Measurements from ENCODE around the gene CARD14. TPM values are rescaled to one million over a fixed set of nuclear protein-coding genes. Genes with fewer than 3 reads are reported as not detected.

The CARD14 gene
- total and polyA plus RNA-seq, 2 experiments from 2014 or later = 0.08 to 0.52 TPM

GRCh38 chr17:80130992-80131391, 38.8 kb upstream of the CARD14 start (continued):
- no peak for TF ChIP-seq REST (IDR thresholded peaks at IDR 0.05; ENCODE audit: unreplicated experiment)
- TF ChIP-seq CTCF (conservative IDR thresholded peaks at IDR 0.05; ENCODE audit: low read depth in 2 of 2) = no peak
- no peak for TF ChIP-seq EZH2phosphoT487 (IDR thresholded peaks at IDR 0.05; ENCODE audit: unreplicated experiment)

- no peak overlapping the region for H2AFZ ChIP-seq
- no peak overlapping the region for H3K27ac Mint-ChIP-seq
- no peak; the same call in 1 of the 3 replicates for ATAC-seq
- H4K20me1 ChIP-seq (replicated peaks; ENCODE audit: insufficient read depth) = peaks cover 16% of the 10 kb centered on the region
- H3F3A ChIP-seq (replicated peaks; ENCODE audit: low read depth) = peaks cover 23% of the 10 kb centered on the region
- no peak overlapping the region for H3K4me3 Mint-ChIP-seq
- H3K4me3 ChIP-seq = no peak overlapping the region
- H3K4me2 ChIP-seq = no peak overlapping the region
- no peaks in the 10 kb centered on the region for H3K79me2 ChIP-seq (replicated peaks; ENCODE audit: insufficient read depth)
- H3K27me3 Mint-ChIP-seq (ENCODE audit: insufficient read depth, low read depth, poor library complexity) = peaks cover 1% of the 10 kb centered on the region
- no peak for DNase-seq (ENCODE audit: low spot score)
- H3K4me1 ChIP-seq (ENCODE audit: insufficient read depth) = 0 out of 2 replicates have a peak, but pooled peaks cover 5% of the 10 kb centered on the region
- H3K4me1 Mint-ChIP-seq = peaks cover 13% of the 10 kb centered on the region
- H3K9me3 Mint-ChIP-seq = no peaks in the 10 kb centered on the region
- H3K27me3 ChIP-seq (ENCODE audit: insufficient read depth) = no peaks in the 10 kb centered on the region
- no peak for TF ChIP-seq JUNB (IDR thresholded peaks at IDR 0.05; ENCODE audit: unreplicated experiment)
- no peaks in the 10 kb centered on the region for H3K9me2 ChIP-seq (ENCODE audit: insufficient read depth)
- H3K27ac ChIP-seq (ENCODE audit: low read depth) = no peak overlapping the region
- peaks cover 44% of the 10 kb centered on the region for H3K36me3 ChIP-seq (ENCODE audit: insufficient read depth)
- peaks cover 56% of the 10 kb centered on the region for H3K36me3 Mint-ChIP-seq (ENCODE audit: low read depth)
Observed at GRCh38 chr17:80132906-80133625, 36.8 kb upstream of the CARD14 start.

GRCh38 chr17:80133626-80133970, 36.2 kb upstream of the CARD14 start:
- Mint-ChIP-seq H3K36me3 (ENCODE audit: low read depth) (peaks cover 61% of the 10 kb centered on the region), H3K27me3 (ENCODE audit: insufficient read depth, low read depth, poor library complexity) (peaks cover 1% of the 10 kb centered on the region), H3K4me1 (peaks cover 11% of the 10 kb centered on the region), H3K4me3 (no peak overlapping the region), H3K9me3 (no peaks in the 10 kb centered on the region), H3K27ac (no peak overlapping the region)
- Histone ChIP-seq H3K27ac (ENCODE audit: low read depth) (no peak overlapping the region; the same call in 1 of the 2 replicates), H2AFZ (no peak overlapping the region), H4K20me1 (replicated peaks; ENCODE audit: insufficient read depth) (peaks cover 21% of the 10 kb centered on the region), H3K27me3 (ENCODE audit: insufficient read depth) (no peaks in the 10 kb centered on the region), H3K36me3 (ENCODE audit: insufficient read depth) (peaks cover 49% of the 10 kb centered on the region), H3K4me2 (no peak overlapping the region), H3K79me2 (replicated peaks; ENCODE audit: insufficient read depth) (no peaks in the 10 kb centered on the region), H3F3A (replicated peaks; ENCODE audit: low read depth) (peaks cover 25% of the 10 kb centered on the region), H3K4me3 (no peak overlapping the region), H3K4me1 (ENCODE audit: insufficient read depth) (0 out of 2 replicates have a peak, but pooled peaks cover 4% of the 10 kb centered on the region), H3K9me2 (ENCODE audit: insufficient read depth) (no peaks in the 10 kb centered on the region)
- no peak for ATAC-seq
- no peak for DNase-seq (ENCODE audit: low spot score)
- TF ChIP-seq EZH2 (IDR thresholded peaks at IDR 0.05; ENCODE audit: low read depth, unreplicated experiment) (no peak), JUNB (IDR thresholded peaks at IDR 0.05; ENCODE audit: unreplicated experiment) (no peak), CREB1 (CRISPR knock-in tag; IDR thresholded peaks at IDR 0.05; ENCODE audit: low read depth) (no peak), ZNF462 (CRISPR knock-in tag; IDR thresholded peaks at IDR 0.05) (no peak), EZH2phosphoT487 (IDR thresholded peaks at IDR 0.05; ENCODE audit: unreplicated experiment) (no peak)
